GM12864 (cell line): ENCODE measurements around the gene SEL1L2.
"Not testable (repeated sequence)": the region's sequence is repeated elsewhere in the genome, so short reads cannot be mapped to it uniquely, and the experiment has no call there.

Experiments
- DNase-seq: peaks from one replicate; pipeline ENCODE4 v3.0.0-alpha.2; 2011; ENCODE audit warnings: low read depth
- H3K4me3 ChIP-seq: 2 replicates; pipeline ENCODE4 v1.5.1; 2011; ENCODE audit warnings: mild to moderate bottlenecking, low read depth, low read length, control low read depth
- CTCF ChIP-seq: IDR thresholded peaks from 2 replicates; pipeline ENCODE4 v1.5.1; 2011; ENCODE audit warnings: low read depth, mild to moderate bottlenecking, moderate library complexity, low read length, control low read depth, inconsistent platforms; ENCODE audit errors: missing control alignments

SEL1L2 gene

GRCh38 chr20:14005996-14006395, 15.6 kb upstream of the SEL1L2 start:
- DNase-seq: no peak
- no peak for TF ChIP-seq CTCF
- no peak overlapping the region for H3K4me3 ChIP-seq

GRCh38 chr20:14000917-14001316, 10.5 kb upstream of the SEL1L2 start:
- no peak for DNase-seq
- no peak for TF ChIP-seq CTCF
- H3K4me3 ChIP-seq: no peak overlapping the region

GRCh38 chr20:13996265-13996664, 5.9 kb upstream of the SEL1L2 start:
- TF ChIP-seq CTCF: no peak
- DNase-seq: no peak
- no peak overlapping the region for H3K4me3 ChIP-seq

- no peak overlapping the region for H3K4me3 ChIP-seq
- DNase-seq: no peak
Measured at GRCh38 chr20:13995841-13996240, 5.4 kb upstream of the SEL1L2 start.

GRCh38 chr20:13995086-13995665, 4.8 kb upstream of the SEL1L2 start, which contains the start of gene MACROD2:
MACROD2 (plus strand) TSS chr20:13995516.
- no peak for TF ChIP-seq CTCF
- no peak for DNase-seq
- no peak within 1 kb of the TSS for H3K4me3 ChIP-seq

More at GRCh38 chr20:13995841-13996240, 5.4 kb upstream of the SEL1L2 start:
- no peak for TF ChIP-seq CTCF

GRCh38 chr20:13991955-13992354, 1.5 kb upstream of the SEL1L2 start:
- not testable (repeated sequence) for DNase-seq, H3K4me3 ChIP-seq

- no peak for DNase-seq
- TF ChIP-seq CTCF: no peak
- no peak overlapping the region for H3K4me3 ChIP-seq
Measured at GRCh38 chr20:13991311-13991710, 897 bp upstream of the SEL1L2 start.
